Pancreas (tissue), 10 donors: ENCODE measurements around the gene CRABP2. TPM values are rescaled to one million over a fixed set of nuclear protein-coding genes. Genes with fewer than 3 reads are reported as not detected.

ENCODE experiments used
- ATAC-seq, 4 donors: fragments of 200-7000 bp; cut with Tn5 transposase; one replicate each; pipeline versions ENCODE4 v1.8.0 to v1.9.1; 2020; ENCODE audit warnings: mild to moderate bottlenecking in 4 of 4, moderate library complexity in 4 of 4
- DNase-seq, 6 donors: peaks; one replicate each; pipeline ENCODE4 v3.0.0-alpha.2; 2020
- FAIRE-seq: peaks from 2 replicates; lab custom pipeline; 2012; peaks lifted over from hg19 to GRCh38; lab: Jason Lieb, UNC
- H3K27ac ChIP-seq, 4 donors: fragments of 200-600 bp; sonication (generic); 1 replicate in 3 of 4; 2 replicates in 1 of 4; pipeline versions ENCODE4 v1.5.0 to v1.8.0; 2020
- H3K27me3 ChIP-seq, 4 donors: fragments of 200-600 bp; one replicate each; pipeline ENCODE4 v1.8.0; 2021
- H3K36me3 ChIP-seq, 3 donors: fragments of 200-600 bp; sonication (generic) in 1 of 3; one replicate each; pipeline versions ENCODE4 v1.5.0 to v1.8.0; 2020 to 2021
- H3K4me1 ChIP-seq, 3 donors: fragments of 200-600 bp; one replicate each; pipeline ENCODE4 v1.8.0; 2021
- H3K4me3 ChIP-seq, 4 donors: fragments of 200-600 bp; sonication (generic) in 2 of 4; one replicate each; pipeline versions ENCODE4 v1.5.0 to v1.8.0; 2020 to 2021
- H3K9me3 ChIP-seq, 4 donors: fragments of 200-600 bp; one replicate each; pipeline ENCODE4 v1.8.0; 2021
- CTCF ChIP-seq, 4 donors: fragments of 200-600 bp; sonication (generic) in 3 of 4; IDR thresholded peaks; one replicate each; pipeline versions ENCODE4 v1.5.0 to v1.8.0; 2021; ENCODE audit warnings: antibody characterized with exemption in 4 of 4
- WGBS, 2 donors: extraction: QIAGEN DNeasy Blood & Tissue Kit; methylation state at CpG; one replicate each; pipeline ENCODE4 v1.1.7; 2013; 5-methylcytosine and 5-hydroxymethylcytosine counted together
- intact Hi-C, 3 donors: fragments of 100-400 bp; cut with DNase I; formaldehyde crosslinking; loops; one replicate each; pipeline versions ENCODE4 v1.11.1 to v1.14.2; 2022
- polyA plus RNA-seq, 2 donors: library from polyadenylated mRNA; stranded (reverse); fragments of 200-250 nt; gene quantifications; one replicate each; pipeline ENCODE4 v1.2.3, GENCODE V29; 2013
- total RNA-seq, 6 donors: library from RNA; stranded (reverse); fragmentation: NEBNext Ultra II Directional in 4 of 6; extraction: Animal tissue kit (Norgen Biotek cat#: 25700) in 4 of 6; gene quantifications; one replicate each; pipeline versions ENCODE4 v1.2.1 to v1.2.4, GENCODE V29; 2021 to 2023
- donor health status: healthy with polysubstance abuse.
- donor health status: DM: no; HTN: no; CAD: no; lungs with moderate emphysema.
- donor health status: DM: no; HTN: no; CAD: no.
- donor health status: control.
- donor health status: control.
- donor health status: Bipolar disorder and iron deficiency.
- donor health status: DM: yes; HTN: yes; CAD: no.
- donor health status: DM: no; HTN: no; CAD: no.
- donor health status: DM: no; HTN: no; CAD: no.
- donor health status: DM: yes; HTN: yes; CAD: no.

Gene CRABP2
- total and polyA plus RNA-seq, 8 donors, result 0.38 to 5.0 (median 2.4) TPM

GRCh38 chr1:156664767-156665411 lies 40.5 kb downstream of the CRABP2 start:
- ATAC-seq, result no peak
- Histone ChIP-seq H3K27ac (no peak overlapping the region), H3K4me3 (no peak overlapping the region), H3K4me1 (peaks cover 0 to 11% (median under 1%) of the 10 kb centered on the region in 3 donors), H3K36me3 (no peaks in the 10 kb centered on the region), H3K27me3 (no peaks in the 10 kb centered on the region), H3K9me3 (no peaks in the 10 kb centered on the region)
- TF ChIP-seq CTCF (IDR thresholded peaks at IDR 0.05), result no peak
- peak in 1 of 6 donors; percentile 9 for DNase-seq
- no peak for FAIRE-seq
- intact Hi-C loops, result no loop called here
- WGBS, 2 donors, result 37 to 41% methylated on average over 16 of the region's 16 CpGs

- ATAC-seq (no peak), FAIRE-seq (no peak), DNase-seq (no peak)
- WGBS, 2 donors, result 44 to 61% methylated on average over 5 of the region's 5 CpGs
- H3K36me3 ChIP-seq, result no peaks in the 10 kb centered on the region
- H3K4me1 ChIP-seq, result peaks cover 5 to 16% (median 6%) of the 10 kb centered on the region in 3 donors
- H3K9me3 ChIP-seq, result no peaks in the 10 kb centered on the region
- H3K27ac ChIP-seq, result no peak overlapping the region
- intact Hi-C loops, result no loop called here
- no peak overlapping the region for H3K4me3 ChIP-seq
- no peak for TF ChIP-seq CTCF (IDR thresholded peaks at IDR 0.05)
- H3K27me3 ChIP-seq, result no peaks in the 10 kb centered on the region
Measured at GRCh38 chr1:156664046-156664766, 41.2 kb downstream of the CRABP2 start.

- no peaks in the 10 kb centered on the region for H3K36me3 ChIP-seq
- no peaks in the 10 kb centered on the region for H3K27me3 ChIP-seq
- DNase-seq, result no peak
- intact Hi-C loops, result no loop called here
- no peaks in the 10 kb centered on the region for H3K9me3 ChIP-seq
- 35 to 54% methylated on average over 5 of the region's 5 CpGs for WGBS, 2 donors
- ATAC-seq, result no peak
- TF ChIP-seq CTCF (IDR thresholded peaks at IDR 0.05), result no peak
- H3K4me3 ChIP-seq, result no peak overlapping the region
- peaks cover 5 to 16% (median 6%) of the 10 kb centered on the region in 3 donors for H3K4me1 ChIP-seq
- FAIRE-seq, result no peak
- H3K27ac ChIP-seq, result no peak overlapping the region
Measured at GRCh38 chr1:156663178-156663577, 42.2 kb downstream of the CRABP2 start.

GRCh38 chr1:156662800-156663055 lies 42.7 kb downstream of the CRABP2 start:
- no peaks in the 10 kb centered on the region for H3K9me3 ChIP-seq
- DNase-seq (no peak), FAIRE-seq (no peak), ATAC-seq (no peak)
- H3K27me3 ChIP-seq, result no peaks in the 10 kb centered on the region
- TF ChIP-seq CTCF (IDR thresholded peaks at IDR 0.05), result no peak
- H3K27ac ChIP-seq, result peak overlapping the region in 1 of 4 donors; percentile 62
- intact Hi-C loops, result no loop called here
- no peaks in the 10 kb centered on the region for H3K36me3 ChIP-seq
- WGBS, 2 donors, result 82 to 93% methylated on average over 5 of the region's 5 CpGs
- no peak overlapping the region for H3K4me3 ChIP-seq
- H3K4me1 ChIP-seq, result peaks cover 5 to 16% (median 6%) of the 10 kb centered on the region in 3 donors
